Measurements from ENCODE around the gene NRXN2. TPM values are rescaled to one million over a fixed set of nuclear protein-coding genes. Genes with fewer than 3 reads are reported as not detected.
"Not testable (repeated sequence)": the region's sequence is repeated elsewhere in the genome, so short reads cannot be mapped to it uniquely, and the experiment has no call there.

The NRXN2 gene
- total RNA-seq, 2 experiments from 2014 or later = 0.32 to 0.44 TPM

DNA sequence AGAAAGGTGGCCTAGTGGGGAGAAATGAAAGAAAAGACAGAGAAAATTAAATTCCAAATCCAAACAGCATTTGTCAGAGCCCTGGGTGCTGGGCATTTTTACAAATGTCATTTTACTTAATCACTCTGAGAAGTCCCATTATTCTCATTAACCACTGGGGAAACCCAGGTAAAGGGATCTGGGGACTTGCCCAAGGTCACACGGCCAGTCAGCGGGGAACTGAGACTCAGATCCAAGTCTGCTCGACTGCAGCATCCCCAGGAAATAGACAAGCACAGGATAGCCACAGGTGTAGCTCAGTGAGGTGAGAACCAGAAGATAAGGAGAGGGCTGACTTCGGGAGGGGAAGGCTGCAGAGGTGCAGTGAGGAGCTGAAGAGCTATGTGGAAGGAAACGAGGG, 7.9 kb downstream of the NRXN2 start:
- ChIA-PET CTCF (interaction anchor here (1.0 kb wide), 1 partner anchor 24 kb away, joined by 4 read pairs; no protein-coding TSS in a partner anchor), POLR2A (no interaction called here)

DNA sequence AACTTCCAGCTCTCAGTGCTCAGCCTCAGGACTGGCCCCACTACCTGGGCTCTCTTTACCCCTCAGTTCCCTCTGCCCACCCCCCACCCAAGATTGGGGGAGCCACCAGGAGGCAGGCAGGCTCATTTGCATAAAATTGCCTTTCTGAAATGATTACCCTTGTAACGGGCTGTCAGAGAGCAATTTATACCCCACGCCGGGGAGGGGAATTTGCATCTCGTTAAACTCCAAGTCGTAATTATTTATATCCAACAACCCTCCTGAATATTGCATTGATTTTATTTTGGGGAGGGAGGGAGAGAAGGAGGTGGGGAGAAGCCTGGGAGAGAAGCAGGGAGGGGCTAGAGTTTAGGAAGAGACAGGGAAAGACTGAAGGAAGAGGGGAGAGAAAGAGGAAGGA, 8.3 kb downstream of the NRXN2 start:
- ChIA-PET CTCF (interaction anchor here (1.0 kb wide), 1 partner anchor 24 kb away, joined by 4 read pairs; no protein-coding TSS in a partner anchor), POLR2A (no interaction called here)

DNA sequence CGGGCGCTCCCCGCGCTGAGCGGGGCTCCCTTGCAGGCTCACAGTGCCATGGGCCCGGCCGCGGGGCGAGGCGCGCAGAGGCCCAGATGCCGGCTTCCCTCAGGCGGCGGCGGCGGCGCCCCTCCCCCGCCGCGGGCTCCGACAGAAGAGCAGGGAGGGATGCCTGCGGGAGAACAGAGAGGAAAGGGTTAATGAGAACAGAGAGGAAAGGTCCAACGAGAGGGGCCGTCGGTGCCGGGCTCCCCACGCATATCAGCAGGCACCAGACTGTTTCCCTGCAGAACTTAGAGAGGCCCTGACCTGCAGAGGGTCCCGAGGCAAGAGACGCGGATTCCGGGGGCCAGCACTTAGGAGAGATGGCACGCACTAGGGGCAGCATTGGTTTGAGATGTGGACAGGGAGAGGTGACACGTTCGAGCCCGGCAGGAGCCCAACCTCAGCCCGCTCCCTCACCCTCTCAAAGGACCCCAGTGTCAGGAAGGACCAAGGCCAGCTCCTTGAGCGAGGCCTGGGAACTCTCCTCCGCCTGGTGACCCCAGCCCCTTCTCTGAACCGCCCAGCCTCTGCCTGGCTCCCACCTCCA, 9.1 kb downstream of the NRXN2 start:
- CTCF ChIA-PET = no interaction called here
- POLR2A ChIA-PET = no interaction called here

DNA sequence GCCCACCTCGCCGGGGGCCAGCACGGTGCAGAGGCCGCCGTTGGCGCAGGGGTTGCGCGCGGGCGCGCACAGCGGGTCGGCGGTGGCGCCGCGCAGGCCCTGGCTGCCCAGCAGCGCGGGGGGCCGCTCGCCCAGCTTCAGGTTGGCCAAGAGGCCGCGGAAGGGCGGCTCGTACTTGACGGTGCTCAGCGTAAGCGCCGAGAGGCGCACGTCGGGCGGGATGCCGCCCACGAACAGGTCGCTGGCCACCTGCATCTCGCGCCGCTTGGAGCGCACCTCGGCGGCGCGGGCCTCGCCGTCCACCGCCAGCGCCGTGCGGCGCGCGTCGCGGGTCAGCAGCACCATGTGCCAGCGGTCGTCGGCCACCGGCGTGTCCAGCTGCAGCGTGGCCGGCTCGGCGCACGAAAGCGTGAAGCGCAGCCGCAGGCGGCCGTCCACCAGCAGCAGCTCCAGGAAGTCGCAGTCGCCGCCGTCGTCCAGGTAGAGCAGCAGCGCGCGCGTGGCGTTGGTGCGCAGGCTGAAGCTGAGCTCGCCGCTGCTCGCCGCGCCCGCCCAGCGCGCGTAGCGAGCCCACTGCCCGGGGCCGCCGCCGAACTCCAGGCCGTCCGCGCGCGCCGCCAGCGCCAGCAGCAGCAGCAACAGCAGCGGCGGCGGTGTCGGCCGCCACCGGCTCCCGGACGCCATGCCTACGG, 9.8 kb downstream of the NRXN2 start:
- ChIA-PET POLR2A (no interaction called here), CTCF (no interaction called here)

DNA sequence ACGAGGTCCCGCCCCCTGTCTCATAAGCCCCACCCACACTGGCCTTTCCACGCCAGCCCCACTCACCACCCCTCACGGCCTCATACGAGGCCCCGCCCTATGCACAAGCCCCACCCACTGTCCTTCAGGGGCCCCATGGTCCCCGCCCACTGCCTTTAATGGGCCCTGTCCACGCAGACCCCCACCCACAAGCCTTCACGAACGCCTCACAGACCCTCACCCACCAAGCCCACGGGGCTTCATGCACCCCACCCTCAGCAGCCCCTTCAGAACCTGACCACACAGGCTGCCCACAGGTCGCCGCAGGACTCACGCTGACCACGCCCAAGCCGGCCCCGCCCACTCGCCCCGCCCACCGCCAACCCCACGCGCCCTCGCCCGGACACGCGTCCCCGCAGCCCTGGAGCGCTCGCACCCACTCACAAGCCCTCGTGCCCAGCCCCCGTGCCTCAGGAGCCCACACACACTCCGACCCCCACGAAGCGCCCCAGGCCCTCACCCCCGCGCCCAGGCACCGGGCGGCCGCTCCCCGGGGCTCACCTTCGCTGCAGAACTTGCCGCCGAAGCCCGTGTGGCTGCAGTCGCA, 10.5 kb downstream of the NRXN2 start:
- ChIA-PET CTCF (no interaction called here), POLR2A (no interaction called here)

DNA sequence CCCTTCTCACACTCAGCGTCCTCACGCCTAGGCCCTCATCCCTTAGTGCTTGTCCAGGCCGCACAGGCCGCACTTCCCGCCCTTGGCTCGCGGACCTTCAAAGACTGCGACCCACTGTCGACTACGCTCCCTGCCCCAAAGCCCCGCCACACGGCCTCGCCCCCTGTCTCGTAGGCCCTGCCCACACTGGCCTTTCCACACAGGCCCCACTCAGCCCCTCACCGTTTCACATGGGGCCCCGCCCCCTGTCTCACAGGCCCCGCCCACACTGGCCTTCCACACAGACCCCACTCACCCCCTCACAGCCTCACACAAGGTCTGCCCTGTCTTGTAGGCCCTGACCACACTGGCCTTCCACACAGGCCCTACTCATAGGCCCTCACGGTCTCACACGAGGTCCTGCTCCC, 11.0 kb downstream of the NRXN2 start:
- ChIA-PET POLR2A (no interaction called here), CTCF (no interaction called here)

DNA sequence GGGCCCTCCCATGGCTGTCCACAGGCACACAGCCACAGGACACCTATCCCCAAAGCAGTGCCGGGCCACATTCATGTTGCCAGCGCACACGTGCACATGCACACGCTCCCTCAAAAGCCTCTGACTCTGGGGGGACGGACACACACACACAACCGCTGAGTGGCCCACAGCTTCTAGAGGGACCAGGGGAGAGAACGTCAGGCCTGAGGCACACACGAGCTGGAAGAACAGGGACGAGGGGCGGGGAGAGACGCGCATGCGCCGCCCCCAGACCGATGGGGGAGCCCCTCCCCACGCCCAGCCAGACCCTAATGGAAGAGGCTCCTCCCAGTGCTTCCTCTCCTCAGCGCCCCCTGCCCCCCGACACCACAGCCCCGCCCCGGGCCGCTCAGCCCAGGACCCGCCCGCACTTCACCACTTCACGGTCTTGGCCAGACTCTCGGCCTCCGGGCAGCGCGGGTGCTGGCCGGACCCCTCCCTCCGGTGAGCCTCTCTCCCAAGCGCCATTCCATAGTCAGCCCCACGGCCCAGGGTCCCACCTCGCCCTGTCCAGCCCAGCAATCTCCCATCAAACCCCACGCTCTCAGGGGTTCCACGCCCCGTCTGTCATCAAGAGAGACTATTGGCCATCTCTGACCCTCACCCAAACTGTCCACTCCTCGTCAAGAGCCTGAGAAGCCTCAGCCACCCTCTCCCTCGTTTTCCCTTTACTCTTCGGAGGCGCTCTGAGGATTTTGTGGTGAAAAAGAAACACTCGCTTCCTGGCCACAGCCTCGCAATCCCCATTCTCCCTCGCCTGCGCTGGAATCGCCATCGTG, 11.7 kb downstream of the NRXN2 start:
- POLR2A ChIA-PET = no interaction called here
- CTCF ChIA-PET = no interaction called here

DNA sequence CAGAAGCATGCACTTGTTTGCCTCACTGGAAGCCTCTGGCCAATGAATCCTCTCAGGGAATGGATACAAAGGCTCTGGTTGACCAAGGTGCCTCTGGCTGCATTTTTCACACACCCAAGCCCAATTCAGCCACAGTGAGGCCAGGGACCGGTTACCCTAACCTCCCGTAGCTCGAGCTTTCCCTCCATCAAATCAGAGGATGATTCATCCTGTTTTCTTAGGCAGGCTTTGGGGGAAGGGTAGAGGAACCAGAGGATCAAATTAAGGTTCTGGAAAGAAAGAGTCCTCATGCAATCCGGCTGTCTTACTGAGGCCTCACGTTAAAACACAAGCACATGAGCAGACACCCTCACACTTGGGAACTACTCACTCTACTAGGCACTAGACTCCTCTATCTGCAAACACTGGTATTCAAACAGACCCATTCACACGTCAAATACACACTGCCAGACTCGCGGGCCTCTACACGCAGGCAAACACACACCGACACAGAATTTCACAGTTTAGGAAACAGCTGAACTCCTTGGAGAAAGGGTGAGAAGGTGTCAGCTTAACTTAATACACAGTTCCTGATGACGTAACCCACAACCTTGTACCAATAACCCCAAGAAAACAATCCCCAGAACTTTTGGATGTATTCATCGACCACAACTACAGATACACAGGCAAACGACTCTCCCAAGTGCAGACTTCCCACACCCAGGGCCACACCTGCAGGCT, 12.4 kb downstream of the NRXN2 start:
- ChIA-PET POLR2A (interaction anchor here (0.6 kb wide), 1 partner anchor 551 kb away, joined by 3 read pairs; the partner anchor contains the start of gene POLA2), CTCF (no interaction called here)

DNA sequence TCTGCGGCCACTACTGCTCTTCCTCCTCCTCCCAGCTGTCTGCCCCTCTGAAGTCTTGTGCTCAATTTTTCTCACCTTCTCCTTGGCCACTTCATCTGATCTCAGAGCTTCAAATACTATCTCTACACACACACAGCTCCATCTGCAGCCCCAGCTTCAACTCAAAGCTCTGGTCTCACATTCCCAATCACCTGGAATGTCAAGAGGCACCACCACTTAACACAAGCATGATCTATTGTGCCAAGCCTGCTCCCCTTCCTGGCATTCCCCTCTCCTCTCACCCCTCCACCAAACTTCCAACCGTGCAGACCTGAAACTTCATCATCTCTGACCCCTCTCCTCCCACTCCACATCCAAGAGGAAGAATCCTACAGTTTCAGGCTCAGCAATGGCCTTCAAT, 17.5 kb downstream of the NRXN2 start:
- ChIA-PET CTCF (interaction anchor here (0.9 to 3.0 kb wide), 3 partner anchors 17 to 152 kb away, joined by 4 to 16 read pairs (median 4); no protein-coding TSS in a partner anchor), POLR2A (no interaction called here)

DNA sequence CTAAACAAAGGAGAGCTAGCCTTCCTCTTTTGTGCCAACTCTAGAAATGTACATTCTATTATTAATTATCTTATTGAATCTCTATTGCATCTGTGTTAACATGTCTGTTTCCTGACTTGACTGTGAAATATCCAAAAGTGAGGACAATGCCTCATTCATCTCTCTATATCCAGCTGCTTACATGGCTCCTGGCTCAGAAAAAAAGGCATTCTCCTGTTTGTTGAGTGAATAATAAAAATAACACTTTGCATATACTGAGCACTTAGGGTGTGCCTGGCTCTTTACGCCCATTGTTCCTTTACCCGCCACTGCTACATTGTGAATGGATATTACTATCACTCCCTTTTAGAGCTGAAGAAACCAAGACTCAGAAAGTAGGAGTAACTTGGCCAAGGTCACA, 19.9 kb downstream of the NRXN2 start:
- CTCF ChIA-PET = interaction anchor here (1.4 to 3.0 kb wide), 2 partner anchors 15 to 50 kb away, joined by 4 to 16 read pairs; no protein-coding TSS in a partner anchor
- POLR2A ChIA-PET = interaction anchor here (0.6 kb wide), 1 partner anchor 58 kb away, joined by 3 read pairs; no protein-coding TSS in a partner anchor

DNA sequence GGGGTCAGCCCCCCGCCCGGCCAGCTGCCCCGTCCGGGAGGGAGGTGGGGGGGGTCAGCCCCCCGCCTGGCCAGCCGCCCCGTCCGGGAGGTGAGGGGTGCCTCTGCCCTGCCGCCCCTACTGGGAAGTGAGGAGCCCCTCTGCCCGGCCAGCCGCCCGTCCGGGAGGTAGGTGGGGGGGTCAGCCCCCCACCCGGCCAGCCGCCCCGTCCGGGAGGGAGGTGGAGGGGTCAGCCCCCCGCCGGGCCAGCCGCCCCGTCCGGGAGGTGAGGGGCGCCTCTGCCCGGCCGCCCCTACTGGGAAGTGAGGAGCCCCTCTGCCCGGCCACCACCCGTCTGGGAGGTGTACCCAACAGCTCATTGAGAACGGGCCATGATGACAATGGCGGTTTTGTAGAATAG, 21.0 kb downstream of the NRXN2 start:
- CTCF ChIA-PET, POLR2A ChIA-PET: not testable (repeated sequence)

DNA sequence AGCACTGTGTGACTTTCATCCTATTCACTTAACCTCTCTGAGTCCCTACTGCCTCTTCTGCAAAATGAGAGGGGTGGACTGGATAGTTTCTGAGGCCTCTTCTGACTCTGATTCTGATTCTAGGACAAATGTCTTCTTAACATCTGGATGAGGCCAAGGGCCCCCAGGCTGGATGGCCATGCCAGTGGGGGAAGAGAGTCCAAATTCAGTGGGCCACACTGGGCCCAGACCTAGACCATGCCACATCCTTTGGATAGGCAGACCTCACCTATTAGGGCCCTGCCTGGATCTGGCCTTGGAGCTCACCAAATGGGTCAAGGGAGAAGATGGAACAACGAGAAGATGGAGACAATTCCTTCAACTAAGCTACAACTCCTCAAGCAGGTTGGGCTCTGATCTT, 24.6 kb downstream of the NRXN2 start:
- POLR2A ChIA-PET = no interaction called here
- CTCF ChIA-PET = no interaction called here

DNA sequence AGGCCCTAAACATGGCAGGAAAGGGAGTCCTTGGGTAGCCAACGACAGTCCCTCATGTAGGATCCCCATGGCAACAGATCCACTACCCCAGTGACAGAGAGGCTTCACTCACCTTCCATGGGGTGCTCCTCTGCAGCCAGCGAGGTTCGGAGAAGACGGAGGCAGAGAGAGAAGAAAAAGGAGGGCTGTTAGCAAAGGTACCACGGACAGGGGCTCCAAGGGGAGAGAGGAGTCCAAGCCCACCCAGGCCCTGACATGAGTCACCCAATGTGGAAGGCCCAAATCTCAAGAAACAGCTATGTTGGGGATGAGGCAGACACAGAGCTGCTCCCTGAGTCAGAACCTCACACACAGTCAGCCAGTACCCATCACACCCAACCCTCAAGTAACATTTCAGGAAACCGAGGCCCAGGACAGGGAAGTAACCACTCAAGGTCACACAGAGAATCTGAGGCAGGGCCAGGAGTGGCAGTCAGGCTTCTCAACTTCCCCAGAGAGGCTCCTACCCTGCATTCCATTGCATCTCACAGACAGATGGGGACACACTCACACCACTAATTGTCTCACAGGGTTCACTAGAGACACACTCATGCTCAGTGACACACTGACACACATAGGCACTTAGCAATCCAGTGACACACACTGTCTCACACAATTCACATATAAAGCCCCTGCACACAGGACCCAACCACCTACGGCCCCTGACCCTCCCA, 25.2 kb downstream of the NRXN2 start:
- CTCF ChIA-PET = interaction anchor here (0.6 to 1.2 kb wide), 2 partner anchors 9 to 44 kb away, joined by 4 read pairs; no protein-coding TSS in a partner anchor
- POLR2A ChIA-PET = no interaction called here

DNA sequence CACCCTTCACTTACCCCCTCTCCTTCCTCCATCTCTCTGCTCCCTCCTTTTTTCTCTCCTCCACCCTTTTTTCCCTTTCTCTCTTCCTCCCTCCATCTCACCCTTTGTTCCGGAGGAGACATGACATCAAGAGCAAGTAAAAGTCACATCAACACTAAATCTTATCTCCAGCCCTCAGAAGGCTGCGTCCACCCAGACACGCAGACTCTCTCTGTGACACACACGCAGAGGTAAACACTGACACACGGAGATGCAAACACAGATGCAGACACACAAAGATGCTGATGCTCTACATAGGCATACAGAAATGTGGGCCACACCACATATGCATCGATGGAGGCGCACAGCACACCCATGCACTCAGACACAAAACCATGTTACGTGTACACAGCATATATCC, 27.0 kb downstream of the NRXN2 start:
- POLR2A ChIA-PET = interaction anchor here (0.6 kb wide), 1 partner anchor 828 kb away, joined by 3 read pairs; no protein-coding TSS in a partner anchor
- CTCF ChIA-PET = no interaction called here

DNA sequence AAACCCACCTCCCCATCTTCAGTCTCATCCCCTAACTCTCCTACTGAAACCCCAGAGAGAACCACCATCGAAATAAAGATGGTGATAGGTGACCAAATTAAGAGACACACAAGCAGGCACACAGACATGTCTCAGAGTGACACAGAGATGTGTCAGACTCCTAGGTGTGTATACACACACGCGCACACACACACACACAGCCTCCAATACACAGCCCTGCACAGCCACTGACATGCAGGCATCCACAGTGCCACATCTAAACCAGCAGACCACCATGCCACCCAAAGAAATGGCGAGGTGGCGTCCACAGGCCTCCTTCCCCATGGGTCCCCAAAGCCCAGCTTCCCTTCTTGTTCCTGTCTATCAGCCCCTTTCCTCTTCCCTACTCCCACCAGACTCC, 27.4 kb downstream of the NRXN2 start:
- ChIA-PET CTCF (interaction anchor here (1.4 kb wide), 1 partner anchor 47 kb away, joined by 3 read pairs; no protein-coding TSS in a partner anchor), POLR2A (interaction anchor here (0.6 kb wide), 1 partner anchor 828 kb away, joined by 3 read pairs; no protein-coding TSS in a partner anchor)

DNA sequence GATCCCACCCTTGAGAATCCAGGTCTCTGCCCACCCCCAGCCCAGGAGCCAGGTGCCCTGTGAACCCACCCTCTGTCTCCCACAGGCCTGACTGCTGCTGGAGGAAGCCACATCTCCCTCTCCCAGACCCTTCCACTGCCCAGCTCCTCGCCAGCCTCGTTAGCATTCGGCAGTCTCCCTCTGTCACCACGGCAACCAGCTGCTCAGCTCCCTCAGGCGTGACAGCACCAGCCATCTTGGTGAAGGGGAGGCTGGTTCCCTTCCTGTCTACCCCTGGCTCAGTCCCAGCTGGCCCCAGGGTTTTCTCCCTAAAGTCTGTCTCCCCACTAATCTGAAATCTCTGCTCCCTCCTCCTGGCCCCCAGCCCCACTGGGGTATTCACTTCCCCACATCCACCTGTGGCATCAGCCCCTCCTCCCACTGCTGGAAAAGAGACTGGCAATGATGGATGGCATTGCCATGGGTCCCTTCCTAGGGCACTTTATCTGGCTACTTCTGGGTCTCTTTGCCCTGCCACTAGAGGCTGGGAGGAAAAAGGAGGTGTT, 28.1 kb downstream of the NRXN2 start:
- CTCF ChIA-PET = interaction anchor here (1.4 kb wide), 1 partner anchor 47 kb away, joined by 3 read pairs; no protein-coding TSS in a partner anchor
- POLR2A ChIA-PET = no interaction called here

DNA sequence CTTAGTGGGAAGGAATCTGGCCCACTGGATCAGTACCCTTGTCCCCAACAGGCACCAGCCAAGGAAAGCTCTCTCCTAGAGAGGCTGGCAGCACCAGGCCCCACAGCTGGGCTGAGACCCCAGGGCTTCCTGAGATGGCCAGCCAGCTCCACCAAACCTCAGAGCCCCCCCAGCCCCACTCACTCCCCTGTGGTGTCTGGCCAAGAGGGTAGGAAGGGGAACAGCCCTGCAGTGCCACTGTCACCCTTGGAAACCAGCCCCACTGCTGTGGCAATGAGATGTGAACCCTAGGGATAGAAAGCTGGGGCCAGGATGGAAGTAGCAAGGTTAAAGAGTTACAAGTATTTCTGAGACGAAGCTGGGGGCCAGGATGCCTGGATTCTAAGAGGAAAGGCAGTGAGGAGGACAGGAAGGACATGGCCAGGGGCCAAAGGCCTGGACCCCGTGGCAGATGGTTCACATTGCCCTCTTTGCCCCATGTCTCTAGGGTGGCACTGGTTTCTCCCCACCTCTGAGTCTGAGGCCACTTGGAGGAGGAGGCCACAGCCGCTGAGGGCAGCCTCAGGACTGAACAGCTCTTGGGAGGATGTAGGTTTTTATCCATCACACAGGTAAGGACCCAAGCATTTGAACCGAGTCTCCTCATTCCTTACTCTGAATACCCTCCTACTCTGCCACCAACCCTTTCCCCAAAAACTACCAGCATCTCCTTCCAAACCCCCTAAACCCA, 28.8 kb downstream of the NRXN2 start:
- ChIA-PET POLR2A (no interaction called here), CTCF (interaction anchor here (1.4 kb wide), 1 partner anchor 48 kb away, joined by 3 read pairs; no protein-coding TSS in a partner anchor)
